Measurements from ENCODE around the gene ACRBP.
"Not testable (repeated sequence)": the region's sequence is repeated elsewhere in the genome, so short reads cannot be mapped to it uniquely, and the experiment has no call there.

Gene ACRBP

GRCh38 chr12:6614513-6615172 is 32.6 kb downstream of the ACRBP start:
- DNase-seq (ENCODE audit: low read depth in 2 of 2) = no peak

GRCh38 chr12:6613776-6614512 is 33.3 kb downstream of the ACRBP start:
- no peak for DNase-seq (ENCODE audit: low read depth in 2 of 2)

DNA sequence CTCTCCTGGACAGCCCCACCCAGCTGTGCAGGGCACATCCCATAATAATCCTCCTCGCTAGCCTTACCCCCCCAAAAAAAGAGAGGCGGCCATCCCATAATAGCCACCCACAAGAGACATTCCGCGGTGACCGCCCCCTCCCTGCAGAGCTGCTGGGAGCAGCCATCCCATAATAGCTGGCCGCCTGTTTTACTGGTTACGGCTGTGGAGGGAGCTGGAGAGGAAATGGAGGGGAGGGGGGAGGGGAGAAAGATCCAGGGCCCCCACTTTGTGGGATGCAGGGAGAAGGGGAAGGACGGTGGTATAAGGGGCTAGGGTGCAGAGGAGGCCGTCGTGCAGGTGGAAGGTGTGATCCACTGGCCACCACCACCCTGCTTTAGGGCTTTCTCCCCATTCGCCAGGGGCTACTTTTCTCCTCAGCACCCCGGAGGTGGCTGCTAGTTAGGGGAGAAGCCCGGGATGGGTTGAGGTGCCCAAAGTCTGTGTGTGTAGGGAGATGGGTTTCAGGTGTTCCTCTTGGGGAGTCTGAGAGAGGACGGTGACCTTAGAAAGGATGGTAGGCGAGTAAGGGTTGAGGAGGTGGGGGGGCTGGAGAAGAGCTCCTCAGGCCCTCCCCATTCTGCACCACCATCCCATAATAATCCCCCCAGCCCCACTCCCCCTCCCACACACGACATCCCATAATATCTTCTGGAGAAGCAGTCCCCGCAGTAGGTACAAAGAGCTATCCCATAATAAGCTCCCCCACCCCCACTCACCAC is 34.0 kb downstream of the ACRBP start:
- DNase-seq (ENCODE audit: low read depth in 2 of 2) = no peak

DNA sequence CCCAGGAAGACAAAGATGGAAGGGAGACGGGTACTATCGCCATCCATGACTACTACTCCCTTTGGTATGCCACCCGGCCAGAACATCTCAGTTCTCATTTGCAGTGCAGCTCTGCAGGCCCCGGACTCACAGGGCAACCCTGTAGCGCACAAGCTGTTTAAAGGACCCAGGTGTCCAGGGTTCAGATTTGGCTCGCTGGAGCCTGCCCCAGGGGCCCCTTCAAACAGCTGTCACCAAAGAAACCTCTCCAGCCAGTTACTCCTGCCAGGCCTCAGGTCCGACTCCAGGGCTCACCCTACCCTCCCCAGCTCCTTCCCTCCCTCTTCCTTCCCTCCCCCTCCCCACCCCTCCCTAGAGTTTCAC is 34.6 kb downstream of the ACRBP start:
- no peak for DNase-seq (ENCODE audit: low read depth in 2 of 2)

GRCh38 chr12:6612247-6612646 is 35.0 kb downstream of the ACRBP start:
- no peak for DNase-seq (ENCODE audit: low read depth in 2 of 2)

DNA sequence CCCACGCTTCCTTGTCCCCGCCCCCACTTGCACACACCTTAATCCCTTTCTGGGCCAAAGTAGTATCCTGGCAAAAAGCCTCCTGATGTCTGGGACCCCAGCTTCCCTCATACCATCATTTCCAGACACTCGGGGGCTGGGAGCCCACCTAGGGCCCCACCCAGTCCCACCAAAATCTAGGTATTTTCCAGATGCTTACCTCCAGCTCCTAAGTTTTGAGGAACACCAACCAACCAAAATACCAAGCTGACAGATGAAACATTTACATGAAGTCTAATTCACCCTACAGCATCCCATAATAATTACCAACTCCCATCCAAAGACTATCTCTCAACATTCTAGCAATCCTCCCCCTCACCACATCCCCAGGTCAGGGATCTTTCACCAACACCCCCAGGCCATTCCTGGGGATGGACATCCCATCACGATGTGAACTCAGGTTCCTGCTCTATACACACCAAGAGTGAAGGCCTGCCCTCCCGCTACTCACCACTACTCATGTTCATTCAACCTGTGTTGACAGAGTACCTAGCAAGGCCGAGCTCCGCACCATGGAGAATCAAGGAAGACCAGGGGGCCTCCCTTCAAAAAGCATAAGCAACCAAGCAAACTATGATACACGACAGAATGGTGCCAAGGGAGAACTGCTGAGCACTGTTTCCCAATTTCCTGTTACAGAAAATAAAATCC is 38.5 kb downstream of the ACRBP start:
- DNase-seq (ENCODE audit: low read depth in 2 of 2) = no peak

- DNase-seq (ENCODE audit: low read depth in 2 of 2) = peak in 1 of 2 experiments; percentile 62
Measured at GRCh38 chr12:6607751-6608591, 39.3 kb downstream of the ACRBP start.

DNA sequence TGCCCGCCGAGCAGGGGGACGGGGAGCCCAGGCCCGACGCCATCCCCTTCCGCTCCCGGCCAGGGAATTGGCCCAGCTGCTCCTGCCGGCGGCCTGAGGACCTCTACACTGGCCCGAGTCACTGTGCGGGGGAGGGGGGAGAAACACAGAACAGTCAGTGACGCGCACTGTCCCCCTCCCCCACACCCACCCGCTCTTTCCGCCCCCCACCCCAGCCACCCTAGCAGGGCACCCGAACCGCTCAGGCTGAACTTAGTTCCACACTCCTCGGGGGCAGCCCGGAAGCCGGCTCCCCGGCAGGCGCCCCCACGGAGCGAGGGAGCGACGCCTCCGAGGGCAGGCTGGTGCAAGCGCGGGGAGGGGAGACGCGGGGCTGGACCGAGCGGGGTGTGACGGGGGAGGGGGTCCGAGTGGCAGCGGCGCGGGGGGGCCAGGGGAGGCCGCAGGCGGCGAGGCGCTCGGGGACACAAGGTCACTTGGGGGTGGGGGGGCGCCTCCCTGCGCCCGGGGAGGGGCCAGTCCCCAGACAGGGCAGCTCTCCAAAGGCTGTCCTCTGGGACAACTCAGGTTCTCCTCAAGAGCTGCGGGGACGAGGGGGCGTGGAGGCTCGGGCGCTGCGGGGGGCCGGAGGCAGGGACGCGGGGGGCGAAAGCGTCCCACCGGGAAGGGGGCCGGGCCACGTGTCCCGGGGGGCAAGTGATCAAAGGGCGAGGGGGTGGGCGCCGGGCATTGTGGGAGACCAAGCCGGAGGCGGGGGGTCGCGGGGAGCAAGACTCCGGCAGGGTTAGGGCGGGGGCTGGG is 40.7 kb downstream of the ACRBP start:
- peak in 1 of 2 experiments; percentile 46 for DNase-seq (ENCODE audit: low read depth in 2 of 2)

- DNase-seq (ENCODE audit: low read depth in 2 of 2) = no peak
Measured at GRCh38 chr12:6605421-6606330, 41.6 kb downstream of the ACRBP start.

DNA sequence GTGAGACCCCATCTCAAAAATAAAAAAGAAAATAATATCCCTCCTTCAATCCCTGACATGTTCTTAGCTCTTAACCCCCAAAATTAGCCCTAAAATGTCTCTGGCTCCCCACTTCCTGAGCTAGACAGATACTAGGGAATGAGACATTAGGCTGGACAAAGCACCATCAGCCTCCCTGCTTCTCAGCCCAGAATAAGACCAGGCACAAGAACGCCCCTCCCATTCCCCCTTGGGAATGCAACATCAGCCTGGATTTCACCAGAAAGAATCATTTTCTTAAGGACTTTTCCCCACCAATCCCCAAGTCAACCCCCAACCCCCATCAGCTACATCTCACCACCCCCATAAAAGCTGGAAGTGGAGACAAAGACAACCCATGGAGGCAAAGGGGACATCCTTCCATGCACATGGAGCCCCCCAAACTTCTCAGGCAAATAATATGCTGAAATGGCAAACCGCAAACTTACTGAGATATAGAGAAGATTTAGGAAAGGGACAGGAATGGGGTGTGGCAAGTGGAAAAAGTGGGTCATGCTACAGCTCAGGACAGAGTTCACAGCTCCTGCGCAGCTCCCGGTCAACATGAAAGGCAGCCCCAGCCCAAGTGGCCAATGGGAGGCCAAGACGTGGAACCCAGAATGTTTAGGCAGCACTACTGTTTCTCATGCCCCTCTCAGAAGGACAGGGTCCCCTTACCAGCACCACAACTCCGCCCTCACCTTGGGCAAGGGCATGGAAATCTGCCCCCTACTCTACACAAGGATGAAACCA is 42.8 kb downstream of the ACRBP start:
- no peak for DNase-seq (ENCODE audit: low read depth in 2 of 2)

DNA sequence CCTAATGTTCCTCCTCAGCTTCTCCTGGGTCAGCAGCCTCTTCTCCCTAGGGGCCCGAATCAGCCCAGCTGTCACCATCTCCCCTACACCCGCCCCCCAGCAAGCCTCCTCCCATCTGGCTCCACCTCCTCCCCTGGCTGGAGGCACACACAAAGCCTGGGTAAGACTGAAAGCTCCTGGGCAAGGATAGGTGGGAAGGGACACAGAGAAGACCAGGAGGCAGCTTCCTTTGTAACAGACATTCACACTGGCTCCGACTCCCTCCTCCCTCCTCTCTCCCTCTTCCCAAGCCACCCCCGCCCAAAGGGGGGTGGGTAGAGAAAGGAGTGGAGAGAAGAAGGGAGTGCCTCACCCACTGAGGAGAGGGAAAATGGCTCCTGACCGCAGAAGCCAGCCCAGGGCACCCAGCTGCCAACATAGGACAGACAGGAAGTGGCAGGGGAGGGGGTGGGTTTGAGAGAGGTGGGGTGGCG is 44.1 kb downstream of the ACRBP start:
- no peak for DNase-seq (ENCODE audit: low read depth in 2 of 2)

DNA sequence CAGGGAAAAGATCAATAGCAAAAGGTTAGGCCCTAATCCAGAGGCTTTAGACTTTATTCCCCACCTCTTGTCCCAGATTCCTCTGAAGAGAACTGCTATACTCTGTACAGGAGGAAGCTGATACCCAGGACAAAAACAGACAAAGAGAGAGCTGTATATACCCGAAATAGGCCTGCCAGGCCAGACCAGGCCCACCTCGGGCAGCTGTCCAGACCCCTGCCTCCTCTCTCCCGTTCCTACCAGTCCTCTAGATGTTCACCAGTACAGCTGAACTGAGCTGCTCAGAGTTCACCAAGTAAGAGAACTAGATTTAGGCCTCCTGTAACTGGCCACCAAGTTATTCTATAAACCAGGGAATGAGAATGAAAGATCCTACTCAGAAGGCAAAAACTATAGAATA is 44.7 kb downstream of the ACRBP start:
- DNase-seq (ENCODE audit: low read depth in 2 of 2) = no peak

GRCh38 chr12:6595673-6596072 is 51.6 kb downstream of the ACRBP start:
- not testable (repeated sequence) for DNase-seq (ENCODE audit: low read depth in 2 of 2)

- DNase-seq (ENCODE audit: low read depth in 2 of 2) = no peak
Measured at GRCh38 chr12:6592087-6592486, 55.1 kb downstream of the ACRBP start.
